WTC11 (cell line): Measurements from ENCODE around the gene REEP1. TPM values are rescaled to one million over a fixed set of nuclear protein-coding genes. Genes with fewer than 3 reads are reported as not detected.

Experiments
- ATAC-seq: fragments of 200-7000 bp; cut with Tn5 transposase; 2 replicates; pipeline ENCODE4 v1.10.0; 2021; ENCODE audit warnings: mild to moderate bottlenecking, moderate library complexity
- CTCF ChIA-PET: fragments of 300-600 bp; sonication (Branson Sonifier 250); formaldehyde crosslinking; loops from one replicate; lab custom pipeline; 2021; ENCODE audit warnings: antibody characterized with exemption; lab: Charles Lee
- POLR2A ChIA-PET: fragments of 350-600 bp; sonication (Branson Sonifier 250); formaldehyde crosslinking; loops from one replicate; lab custom pipeline; 2021; ENCODE audit warnings: antibody characterized with exemption; lab: Charles Lee
- DNase-seq: peaks from one replicate; pipeline ENCODE4 v3.0.0; 2021; ENCODE audit warnings: low spot score
- H3K27ac Mint-ChIP-seq: 2 replicates; pipeline ENCODE4 v1.8.0; 2021; ENCODE audit warnings: mixed read lengths
- H3K27me3 Mint-ChIP-seq: 2 replicates; pipeline ENCODE4 v1.8.0; 2021; ENCODE audit warnings: low read depth, mild to moderate bottlenecking, moderate library complexity, mixed read lengths
- H3K36me3 Mint-ChIP-seq: 2 replicates; pipeline ENCODE4 v1.8.0; 2021; ENCODE audit warnings: mixed read lengths
- H3K4me1 Mint-ChIP-seq: 2 replicates; pipeline ENCODE4 v1.8.0; 2022; ENCODE audit warnings: mixed read lengths
- H3K4me3 Mint-ChIP-seq: 2 replicates; pipeline ENCODE4 v1.8.0; 2021; ENCODE audit warnings: mild to moderate bottlenecking, moderate library complexity, mixed read lengths
- H3K9me3 Mint-ChIP-seq: 2 replicates; pipeline ENCODE4 v1.8.0; 2021; ENCODE audit warnings: mixed read lengths
- GTF2I ChIP-seq: fragments of 250-450 bp; sonication (Bioruptor Pico); conservative IDR thresholded peaks from 2 replicates; pipeline ENCODE4 v1.4.0; 2021; ENCODE audit warnings: mild to moderate bottlenecking
- IRF2 ChIP-seq: sonication (generic); formaldehyde crosslinking; IDR thresholded peaks from 2 replicates; pipeline ENCODE4 v1.8.0; 2022; ENCODE audit warnings: low read depth, missing genetic modification reagents, borderline replicate concordance
- MXD4 ChIP-seq: fragments of 250-450 bp; sonication (Bioruptor Pico); IDR thresholded peaks from 2 replicates; pipeline ENCODE4 v1.8.0; 2021; ENCODE audit warnings: mild to moderate bottlenecking, moderate library complexity, borderline replicate concordance
- RORB ChIP-seq: fragments of 250-450 bp; sonication (Bioruptor Pico); IDR thresholded peaks from 2 replicates; pipeline ENCODE4 v1.9.0; 2021; ENCODE audit warnings: mild to moderate bottlenecking
- SOX15 ChIP-seq: fragments of 250-450 bp; sonication (Bioruptor Pico); IDR thresholded peaks from 2 replicates; pipeline ENCODE4 v1.9.0; 2021; ENCODE audit warnings: mild to moderate bottlenecking
- TCF7 ChIP-seq: sonication (generic); formaldehyde crosslinking; IDR thresholded peaks from 2 replicates; pipeline ENCODE4 v1.8.0; 2022; ENCODE audit warnings: mild to moderate bottlenecking, low read depth, missing genetic modification reagents, moderate library complexity
- TP53 ChIP-seq: sonication (generic); formaldehyde crosslinking; IDR thresholded peaks from 2 replicates; pipeline ENCODE4 v1.8.1; 2023; ENCODE audit warnings: mild to moderate bottlenecking, missing genetic modification reagents
- ZNF219 ChIP-seq: sonication (generic); formaldehyde crosslinking; IDR thresholded peaks from 2 replicates; pipeline ENCODE4 v1.8.0; 2023; ENCODE audit warnings: missing genetic modification reagents, mild to moderate bottlenecking, borderline replicate concordance
- ZNF423 ChIP-seq: fragments of 250-450 bp; sonication (Bioruptor Pico); IDR thresholded peaks from 2 replicates; pipeline ENCODE4 v2.1.2; 2022; ENCODE audit warnings: mild to moderate bottlenecking, moderate library complexity
- total RNA-seq: library from RNA; stranded (reverse); gene quantifications from 3 replicates; pipeline ENCODE4 v1.2.3, GENCODE V29; 2021
- TF ChIP-seq, protein P1 (sequence below): sonication (generic); formaldehyde crosslinking; conservative IDR thresholded peaks from 2 replicates; pipeline ENCODE4 v1.8.1; 2023; ENCODE audit warnings: mild to moderate bottlenecking, low read depth, missing genetic modification reagents, moderate library complexity
- TF ChIP-seq, protein P2 (sequence below): sonication (generic); formaldehyde crosslinking; IDR thresholded peaks from 2 replicates; pipeline ENCODE4 v1.8.1; 2022; ENCODE audit warnings: mild to moderate bottlenecking, moderate library complexity, missing genetic modification reagents
- TF ChIP-seq, protein P3 (sequence below): sonication (generic); formaldehyde crosslinking; IDR thresholded peaks from 2 replicates; pipeline ENCODE4 v1.8.1; 2023; ENCODE audit warnings: mild to moderate bottlenecking, missing genetic modification reagents, moderate library complexity
- TF ChIP-seq, protein P4 (sequence below): sonication (generic); formaldehyde crosslinking; IDR thresholded peaks from 2 replicates; pipeline ENCODE4 v1.8.0; 2023; ENCODE audit warnings: missing genetic modification reagents
- TF ChIP-seq, protein P5 (sequence below): sonication (generic); formaldehyde crosslinking; IDR thresholded peaks from 2 replicates; pipeline ENCODE4 v1.8.1; 2022; ENCODE audit warnings: low read depth, mild to moderate bottlenecking, moderate library complexity, missing genetic modification reagents, borderline replicate concordance
- TF ChIP-seq, protein P6 (sequence below): fragments of 250-450 bp; sonication (Bioruptor Pico); IDR thresholded peaks from 2 replicates; pipeline ENCODE4 v1.9.0; 2021; ENCODE audit warnings: mild to moderate bottlenecking
- TF ChIP-seq, protein P7 (sequence below): fragments of 250-450 bp; sonication (Bioruptor Pico); IDR thresholded peaks from 2 replicates; pipeline ENCODE4 v1.9.0; 2021; ENCODE audit warnings: mild to moderate bottlenecking
- TF ChIP-seq, protein P8 (sequence below): fragments of 250-450 bp; sonication (Bioruptor Pico); IDR thresholded peaks from 2 replicates; pipeline ENCODE4 v2.1.2; 2022; ENCODE audit warnings: mild to moderate bottlenecking, moderate library complexity
- TF ChIP-seq, protein P9 (sequence below): fragments of 200-600 bp; IDR thresholded peaks from 2 replicates; pipeline ENCODE4 v1.8.0; 2022; ENCODE audit warnings: antibody characterized with exemption
- TF ChIP-seq, protein P10 (sequence below): sonication (generic); formaldehyde crosslinking; IDR thresholded peaks from 2 replicates; pipeline ENCODE4 v1.8.0; 2022; ENCODE audit warnings: mild to moderate bottlenecking, missing genetic modification reagents

REEP1 gene
- total RNA-seq, 1 experiment from 2014 or later, result 1.9 TPM

DNA sequence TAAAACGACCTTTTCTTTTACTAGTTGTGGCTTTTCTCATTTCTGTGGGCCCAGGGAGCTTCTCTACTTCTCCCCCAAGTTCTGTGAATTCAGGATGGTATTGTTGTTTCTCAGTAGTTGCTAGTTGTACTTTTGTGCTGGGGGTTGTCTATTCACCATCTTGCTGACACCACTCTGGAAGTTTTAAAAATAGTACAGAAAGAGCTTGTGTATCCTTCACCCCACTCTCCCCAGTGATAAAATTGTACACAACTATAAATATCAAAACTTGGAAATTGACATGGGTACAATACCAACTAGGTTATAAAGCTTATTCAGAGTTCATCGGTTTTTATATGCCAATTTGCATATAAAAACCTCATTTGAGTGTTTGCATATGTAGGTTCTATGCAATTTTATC, 45.3 kb upstream of the REEP1 start:
- Mint-ChIP-seq H3K9me3 (no peaks in the 10 kb centered on the region), H3K36me3 (no peaks in the 10 kb centered on the region)

More for the DNA sequence above, 45.3 kb upstream of the REEP1 start:
- ATAC-seq (no peak), DNase-seq (no peak)
- Mint-ChIP-seq H3K4me3 (no peak overlapping the region), H3K4me1 (no peaks in the 10 kb centered on the region), H3K27ac (no peak overlapping the region), H3K27me3 (peaks cover 3% of the 10 kb centered on the region; the same call in 1 of the 2 replicates)
- TF ChIP-seq ZNF219 (CRISPR knock-in tag), result no peak
- TF ChIP-seq, protein P1, sequence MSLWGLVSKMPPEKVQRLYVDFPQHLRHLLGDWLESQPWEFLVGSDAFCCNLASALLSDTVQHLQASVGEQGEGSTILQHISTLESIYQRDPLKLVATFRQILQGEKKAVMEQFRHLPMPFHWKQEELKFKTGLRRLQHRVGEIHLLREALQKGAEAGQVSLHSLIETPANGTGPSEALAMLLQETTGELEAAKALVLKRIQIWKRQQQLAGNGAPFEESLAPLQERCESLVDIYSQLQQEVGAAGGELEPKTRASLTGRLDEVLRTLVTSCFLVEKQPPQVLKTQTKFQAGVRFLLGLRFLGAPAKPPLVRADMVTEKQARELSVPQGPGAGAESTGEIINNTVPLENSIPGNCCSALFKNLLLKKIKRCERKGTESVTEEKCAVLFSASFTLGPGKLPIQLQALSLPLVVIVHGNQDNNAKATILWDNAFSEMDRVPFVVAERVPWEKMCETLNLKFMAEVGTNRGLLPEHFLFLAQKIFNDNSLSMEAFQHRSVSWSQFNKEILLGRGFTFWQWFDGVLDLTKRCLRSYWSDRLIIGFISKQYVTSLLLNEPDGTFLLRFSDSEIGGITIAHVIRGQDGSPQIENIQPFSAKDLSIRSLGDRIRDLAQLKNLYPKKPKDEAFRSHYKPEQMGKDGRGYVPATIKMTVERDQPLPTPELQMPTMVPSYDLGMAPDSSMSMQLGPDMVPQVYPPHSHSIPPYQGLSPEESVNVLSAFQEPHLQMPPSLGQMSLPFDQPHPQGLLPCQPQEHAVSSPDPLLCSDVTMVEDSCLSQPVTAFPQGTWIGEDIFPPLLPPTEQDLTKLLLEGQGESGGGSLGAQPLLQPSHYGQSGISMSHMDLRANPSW (CRISPR knock-in tag), result no peak
- TF ChIP-seq SOX15 (CRISPR knock-in tag), result no peak
- TF ChIP-seq RORB (CRISPR knock-in tag), result no peak
- TF ChIP-seq, protein P2, sequence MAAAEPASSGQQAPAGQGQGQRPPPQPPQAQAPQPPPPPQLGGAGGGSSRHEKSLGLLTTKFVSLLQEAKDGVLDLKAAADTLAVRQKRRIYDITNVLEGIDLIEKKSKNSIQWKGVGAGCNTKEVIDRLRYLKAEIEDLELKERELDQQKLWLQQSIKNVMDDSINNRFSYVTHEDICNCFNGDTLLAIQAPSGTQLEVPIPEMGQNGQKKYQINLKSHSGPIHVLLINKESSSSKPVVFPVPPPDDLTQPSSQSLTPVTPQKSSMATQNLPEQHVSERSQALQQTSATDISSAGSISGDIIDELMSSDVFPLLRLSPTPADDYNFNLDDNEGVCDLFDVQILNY (CRISPR knock-in tag), result no peak
- TF ChIP-seq, protein P3, sequence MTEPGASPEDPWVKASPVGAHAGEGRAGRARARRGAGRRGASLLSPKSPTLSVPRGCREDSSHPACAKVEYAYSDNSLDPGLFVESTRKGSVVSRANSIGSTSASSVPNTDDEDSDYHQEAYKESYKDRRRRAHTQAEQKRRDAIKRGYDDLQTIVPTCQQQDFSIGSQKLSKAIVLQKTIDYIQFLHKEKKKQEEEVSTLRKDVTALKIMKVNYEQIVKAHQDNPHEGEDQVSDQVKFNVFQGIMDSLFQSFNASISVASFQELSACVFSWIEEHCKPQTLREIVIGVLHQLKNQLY (CRISPR knock-in tag), result no peak
- no peak for TF ChIP-seq ZNF423 (CRISPR knock-in tag)
- TF ChIP-seq GTF2I, result no peak
- TF ChIP-seq IRF2, result no peak
- TF ChIP-seq, protein P4, sequence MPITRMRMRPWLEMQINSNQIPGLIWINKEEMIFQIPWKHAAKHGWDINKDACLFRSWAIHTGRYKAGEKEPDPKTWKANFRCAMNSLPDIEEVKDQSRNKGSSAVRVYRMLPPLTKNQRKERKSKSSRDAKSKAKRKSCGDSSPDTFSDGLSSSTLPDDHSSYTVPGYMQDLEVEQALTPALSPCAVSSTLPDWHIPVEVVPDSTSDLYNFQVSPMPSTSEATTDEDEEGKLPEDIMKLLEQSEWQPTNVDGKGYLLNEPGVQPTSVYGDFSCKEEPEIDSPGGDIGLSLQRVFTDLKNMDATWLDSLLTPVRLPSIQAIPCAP, result no peak
- TF ChIP-seq, protein P5, sequence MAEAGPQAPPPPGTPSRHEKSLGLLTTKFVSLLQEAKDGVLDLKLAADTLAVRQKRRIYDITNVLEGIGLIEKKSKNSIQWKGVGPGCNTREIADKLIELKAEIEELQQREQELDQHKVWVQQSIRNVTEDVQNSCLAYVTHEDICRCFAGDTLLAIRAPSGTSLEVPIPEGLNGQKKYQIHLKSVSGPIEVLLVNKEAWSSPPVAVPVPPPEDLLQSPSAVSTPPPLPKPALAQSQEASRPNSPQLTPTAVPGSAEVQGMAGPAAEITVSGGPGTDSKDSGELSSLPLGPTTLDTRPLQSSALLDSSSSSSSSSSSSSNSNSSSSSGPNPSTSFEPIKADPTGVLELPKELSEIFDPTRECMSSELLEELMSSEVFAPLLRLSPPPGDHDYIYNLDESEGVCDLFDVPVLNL (CRISPR knock-in tag), result no peak
- TF ChIP-seq, protein P6, sequence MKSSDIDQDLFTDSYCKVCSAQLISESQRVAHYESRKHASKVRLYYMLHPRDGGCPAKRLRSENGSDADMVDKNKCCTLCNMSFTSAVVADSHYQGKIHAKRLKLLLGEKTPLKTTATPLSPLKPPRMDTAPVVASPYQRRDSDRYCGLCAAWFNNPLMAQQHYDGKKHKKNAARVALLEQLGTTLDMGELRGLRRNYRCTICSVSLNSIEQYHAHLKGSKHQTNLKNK (CRISPR knock-in tag), result no peak
- TF ChIP-seq, protein P7, sequence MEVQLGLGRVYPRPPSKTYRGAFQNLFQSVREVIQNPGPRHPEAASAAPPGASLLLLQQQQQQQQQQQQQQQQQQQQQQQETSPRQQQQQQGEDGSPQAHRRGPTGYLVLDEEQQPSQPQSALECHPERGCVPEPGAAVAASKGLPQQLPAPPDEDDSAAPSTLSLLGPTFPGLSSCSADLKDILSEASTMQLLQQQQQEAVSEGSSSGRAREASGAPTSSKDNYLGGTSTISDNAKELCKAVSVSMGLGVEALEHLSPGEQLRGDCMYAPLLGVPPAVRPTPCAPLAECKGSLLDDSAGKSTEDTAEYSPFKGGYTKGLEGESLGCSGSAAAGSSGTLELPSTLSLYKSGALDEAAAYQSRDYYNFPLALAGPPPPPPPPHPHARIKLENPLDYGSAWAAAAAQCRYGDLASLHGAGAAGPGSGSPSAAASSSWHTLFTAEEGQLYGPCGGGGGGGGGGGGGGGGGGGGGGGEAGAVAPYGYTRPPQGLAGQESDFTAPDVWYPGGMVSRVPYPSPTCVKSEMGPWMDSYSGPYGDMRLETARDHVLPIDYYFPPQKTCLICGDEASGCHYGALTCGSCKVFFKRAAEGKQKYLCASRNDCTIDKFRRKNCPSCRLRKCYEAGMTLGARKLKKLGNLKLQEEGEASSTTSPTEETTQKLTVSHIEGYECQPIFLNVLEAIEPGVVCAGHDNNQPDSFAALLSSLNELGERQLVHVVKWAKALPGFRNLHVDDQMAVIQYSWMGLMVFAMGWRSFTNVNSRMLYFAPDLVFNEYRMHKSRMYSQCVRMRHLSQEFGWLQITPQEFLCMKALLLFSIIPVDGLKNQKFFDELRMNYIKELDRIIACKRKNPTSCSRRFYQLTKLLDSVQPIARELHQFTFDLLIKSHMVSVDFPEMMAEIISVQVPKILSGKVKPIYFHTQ (CRISPR knock-in tag), result no peak
- TF ChIP-seq, protein P8, sequence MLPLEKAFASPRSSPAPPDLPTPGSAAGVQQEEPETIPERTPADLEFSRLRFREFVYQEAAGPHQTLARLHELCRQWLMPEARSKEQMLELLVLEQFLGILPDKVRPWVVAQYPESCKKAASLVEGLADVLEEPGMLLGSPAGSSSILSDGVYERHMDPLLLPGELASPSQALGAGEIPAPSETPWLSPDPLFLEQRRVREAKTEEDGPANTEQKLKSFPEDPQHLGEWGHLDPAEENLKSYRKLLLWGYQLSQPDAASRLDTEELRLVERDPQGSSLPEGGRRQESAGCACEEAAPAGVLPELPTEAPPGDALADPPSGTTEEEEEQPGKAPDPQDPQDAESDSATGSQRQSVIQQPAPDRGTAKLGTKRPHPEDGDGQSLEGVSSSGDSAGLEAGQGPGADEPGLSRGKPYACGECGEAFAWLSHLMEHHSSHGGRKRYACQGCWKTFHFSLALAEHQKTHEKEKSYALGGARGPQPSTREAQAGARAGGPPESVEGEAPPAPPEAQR, result no peak
- TF ChIP-seq, protein P9, sequence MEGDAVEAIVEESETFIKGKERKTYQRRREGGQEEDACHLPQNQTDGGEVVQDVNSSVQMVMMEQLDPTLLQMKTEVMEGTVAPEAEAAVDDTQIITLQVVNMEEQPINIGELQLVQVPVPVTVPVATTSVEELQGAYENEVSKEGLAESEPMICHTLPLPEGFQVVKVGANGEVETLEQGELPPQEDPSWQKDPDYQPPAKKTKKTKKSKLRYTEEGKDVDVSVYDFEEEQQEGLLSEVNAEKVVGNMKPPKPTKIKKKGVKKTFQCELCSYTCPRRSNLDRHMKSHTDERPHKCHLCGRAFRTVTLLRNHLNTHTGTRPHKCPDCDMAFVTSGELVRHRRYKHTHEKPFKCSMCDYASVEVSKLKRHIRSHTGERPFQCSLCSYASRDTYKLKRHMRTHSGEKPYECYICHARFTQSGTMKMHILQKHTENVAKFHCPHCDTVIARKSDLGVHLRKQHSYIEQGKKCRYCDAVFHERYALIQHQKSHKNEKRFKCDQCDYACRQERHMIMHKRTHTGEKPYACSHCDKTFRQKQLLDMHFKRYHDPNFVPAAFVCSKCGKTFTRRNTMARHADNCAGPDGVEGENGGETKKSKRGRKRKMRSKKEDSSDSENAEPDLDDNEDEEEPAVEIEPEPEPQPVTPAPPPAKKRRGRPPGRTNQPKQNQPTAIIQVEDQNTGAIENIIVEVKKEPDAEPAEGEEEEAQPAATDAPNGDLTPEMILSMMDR, result no peak
- TF ChIP-seq TCF7, result no peak
- no peak for TF ChIP-seq MXD4 (CRISPR knock-in tag)
- no peak for TF ChIP-seq TP53 (CRISPR knock-in tag)
- TF ChIP-seq, protein P10, sequence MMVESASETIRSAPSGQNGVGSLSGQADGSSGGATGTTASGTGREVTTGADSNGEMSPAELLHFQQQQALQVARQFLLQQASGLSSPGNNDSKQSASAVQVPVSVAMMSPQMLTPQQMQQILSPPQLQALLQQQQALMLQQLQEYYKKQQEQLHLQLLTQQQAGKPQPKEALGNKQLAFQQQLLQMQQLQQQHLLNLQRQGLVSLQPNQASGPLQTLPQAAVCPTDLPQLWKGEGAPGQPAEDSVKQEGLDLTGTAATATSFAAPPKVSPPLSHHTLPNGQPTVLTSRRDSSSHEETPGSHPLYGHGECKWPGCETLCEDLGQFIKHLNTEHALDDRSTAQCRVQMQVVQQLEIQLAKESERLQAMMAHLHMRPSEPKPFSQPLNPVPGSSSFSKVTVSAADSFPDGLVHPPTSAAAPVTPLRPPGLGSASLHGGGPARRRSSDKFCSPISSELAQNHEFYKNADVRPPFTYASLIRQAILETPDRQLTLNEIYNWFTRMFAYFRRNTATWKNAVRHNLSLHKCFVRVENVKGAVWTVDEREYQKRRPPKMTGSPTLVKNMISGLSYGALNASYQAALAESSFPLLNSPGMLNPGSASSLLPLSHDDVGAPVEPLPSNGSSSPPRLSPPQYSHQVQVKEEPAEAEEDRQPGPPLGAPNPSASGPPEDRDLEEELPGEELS, result no peak
- POLR2A ChIA-PET, result no interaction called here
- CTCF ChIA-PET, result interaction anchor here (1.7 kb wide), 1 partner anchor 10 kb away, joined by 6 read pairs; no protein-coding TSS in a partner anchor
